Measurements from ENCODE around the gene ITIH3.
A peak's percentile ranks its signal among the peaks of the same experiment; 100 is the strongest.

DNA sequence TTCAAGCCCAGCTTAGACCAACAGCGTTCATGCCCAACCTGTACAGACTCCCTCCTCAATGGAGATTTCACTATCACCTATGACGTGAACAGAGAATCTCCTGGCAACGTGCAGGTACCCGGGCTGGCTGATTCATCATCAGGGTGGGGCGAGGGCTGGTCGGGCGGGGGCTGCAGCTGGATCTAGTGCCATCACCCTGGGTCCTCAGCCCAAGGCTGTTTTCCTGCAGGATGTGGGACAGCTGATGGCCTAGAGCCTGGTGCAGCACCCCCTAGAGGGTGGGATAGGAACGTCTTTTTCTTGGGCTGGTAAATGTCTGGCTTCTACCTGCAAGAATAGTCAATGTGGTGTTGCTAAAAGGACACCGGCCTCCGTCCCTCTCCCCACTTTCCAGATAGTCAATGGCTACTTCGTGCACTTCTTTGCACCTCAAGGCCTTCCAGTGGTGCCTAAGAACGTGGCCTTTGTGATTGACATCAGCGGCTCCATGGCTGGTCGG, 4.4 kb downstream of the ITIH3 start:
- TF ChIP-seq, protein P1, sequence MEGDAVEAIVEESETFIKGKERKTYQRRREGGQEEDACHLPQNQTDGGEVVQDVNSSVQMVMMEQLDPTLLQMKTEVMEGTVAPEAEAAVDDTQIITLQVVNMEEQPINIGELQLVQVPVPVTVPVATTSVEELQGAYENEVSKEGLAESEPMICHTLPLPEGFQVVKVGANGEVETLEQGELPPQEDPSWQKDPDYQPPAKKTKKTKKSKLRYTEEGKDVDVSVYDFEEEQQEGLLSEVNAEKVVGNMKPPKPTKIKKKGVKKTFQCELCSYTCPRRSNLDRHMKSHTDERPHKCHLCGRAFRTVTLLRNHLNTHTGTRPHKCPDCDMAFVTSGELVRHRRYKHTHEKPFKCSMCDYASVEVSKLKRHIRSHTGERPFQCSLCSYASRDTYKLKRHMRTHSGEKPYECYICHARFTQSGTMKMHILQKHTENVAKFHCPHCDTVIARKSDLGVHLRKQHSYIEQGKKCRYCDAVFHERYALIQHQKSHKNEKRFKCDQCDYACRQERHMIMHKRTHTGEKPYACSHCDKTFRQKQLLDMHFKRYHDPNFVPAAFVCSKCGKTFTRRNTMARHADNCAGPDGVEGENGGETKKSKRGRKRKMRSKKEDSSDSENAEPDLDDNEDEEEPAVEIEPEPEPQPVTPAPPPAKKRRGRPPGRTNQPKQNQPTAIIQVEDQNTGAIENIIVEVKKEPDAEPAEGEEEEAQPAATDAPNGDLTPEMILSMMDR (IDR thresholded peaks at IDR 0.05) = peak in 2 of 6 experiments; percentile 16 to 35
- no peak for TF ChIP-seq POLR2A (IDR thresholded peaks at IDR 0.05)
